Renal cortical epithelial cell (primary cell): ENCODE measurements around the gene CCDC174. TPM values are rescaled to one million over a fixed set of nuclear protein-coding genes. Genes with fewer than 3 reads are reported as not detected.
"Not testable (repeated sequence)": the region's sequence is repeated elsewhere in the genome, so short reads cannot be mapped to it uniquely, and the experiment has no call there.

Experiments
- DNase-seq: peaks from one replicate; pipeline ENCODE4 v3.0.0-alpha.2; 2011; ENCODE audit warnings: low read depth
- total RNA-seq: library from RNA; depleted of rRNA; stranded (reverse); fragments of >200 nt; gene quantifications from 2 replicates; pipeline ENCODE4 v1.2.3, GENCODE V29; 2014

Gene CCDC174
- total RNA-seq, 1 donor from 2014 or later: 16.2 TPM

GRCh38 chr3:14652360-14652907 lies 872 bp downstream of the CCDC174 start:
- DNase-seq: not testable (repeated sequence)

GRCh38 chr3:14657579-14657978 lies 6.0 kb downstream of the CCDC174 start:
- DNase-seq: no peak

DNA sequence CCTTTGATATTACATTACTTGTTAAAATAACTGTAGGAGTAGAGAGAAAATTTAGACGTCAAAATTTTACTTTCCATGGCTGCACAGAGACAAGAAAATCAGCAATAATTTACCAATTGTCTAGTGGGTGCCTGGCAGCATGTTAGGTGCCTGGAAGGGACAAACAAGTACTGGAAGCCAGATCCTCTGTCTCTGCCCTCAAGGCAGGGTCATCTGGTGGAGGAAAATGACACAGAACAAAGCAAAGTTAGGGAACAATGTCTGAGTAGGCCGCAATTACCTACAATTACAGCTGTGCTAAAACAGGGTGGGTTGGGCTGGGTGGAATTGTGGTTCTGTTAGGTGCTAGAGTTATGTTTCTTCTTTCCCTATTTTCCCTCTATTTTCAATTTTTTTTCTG lies 7.4 kb downstream of the CCDC174 start:
- DNase-seq: no peak

- DNase-seq: no peak
These were observed 9.4 kb downstream of the CCDC174 start for GRCh38 chr3:14660942-14661341.

DNA sequence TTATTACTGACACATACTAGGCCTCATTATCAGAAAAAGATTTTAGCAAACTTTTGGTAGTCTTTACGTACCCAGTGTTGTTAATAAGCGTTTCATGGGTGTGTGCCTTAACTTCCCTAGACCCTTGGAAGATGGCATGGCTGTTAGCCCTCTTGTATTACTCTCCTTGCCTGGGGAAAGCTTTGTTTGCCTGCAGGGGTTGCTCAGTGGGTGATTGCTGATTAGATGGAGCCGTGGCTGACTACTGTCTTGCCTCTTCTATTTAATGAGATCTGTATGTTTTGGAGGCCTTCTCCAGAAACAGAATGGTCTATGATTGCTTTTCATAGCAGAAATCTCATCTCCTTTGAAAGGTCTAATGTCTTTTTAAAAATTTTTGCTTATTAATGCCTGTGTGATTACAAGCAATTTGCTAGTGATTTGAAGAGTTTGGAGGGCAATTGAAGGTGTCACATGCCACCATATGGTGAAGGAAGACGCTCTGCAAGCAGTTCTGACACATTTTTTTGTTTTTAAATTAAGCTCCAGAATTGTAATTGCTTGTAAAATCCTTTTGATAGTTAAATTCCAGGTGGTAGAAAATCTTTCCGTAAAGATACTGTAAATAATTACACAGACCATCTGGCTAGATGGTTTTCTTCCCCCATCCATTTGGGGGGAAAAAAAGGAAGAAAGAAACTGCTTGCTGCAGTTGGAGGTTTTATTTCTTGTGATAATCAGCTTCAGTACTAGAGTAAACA lies 12.0 kb downstream of the CCDC174 start:
- DNase-seq: no peak

- DNase-seq: no peak
These were observed 12.6 kb downstream of the CCDC174 start for GRCh38 chr3:14664170-14664569.

DNA sequence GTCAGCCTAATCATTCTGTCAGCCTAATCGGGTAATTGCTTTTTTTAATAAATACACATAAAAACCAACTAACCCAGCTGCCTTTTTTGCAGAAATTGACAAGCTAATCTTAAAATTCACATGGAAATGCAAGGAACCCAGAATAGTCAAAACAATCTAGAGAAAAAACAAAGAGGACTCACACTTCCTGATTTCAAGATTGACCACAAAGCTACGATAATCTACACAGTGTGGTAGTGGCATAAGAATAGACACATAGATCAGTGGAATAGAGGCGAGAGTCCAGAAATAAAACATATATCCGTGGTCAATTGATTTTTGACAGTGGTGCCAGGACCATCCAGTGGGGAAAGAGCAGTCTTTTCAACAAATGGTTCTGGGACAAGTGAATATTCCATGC lies 21.0 kb downstream of the CCDC174 start:
- no peak for DNase-seq

DNA sequence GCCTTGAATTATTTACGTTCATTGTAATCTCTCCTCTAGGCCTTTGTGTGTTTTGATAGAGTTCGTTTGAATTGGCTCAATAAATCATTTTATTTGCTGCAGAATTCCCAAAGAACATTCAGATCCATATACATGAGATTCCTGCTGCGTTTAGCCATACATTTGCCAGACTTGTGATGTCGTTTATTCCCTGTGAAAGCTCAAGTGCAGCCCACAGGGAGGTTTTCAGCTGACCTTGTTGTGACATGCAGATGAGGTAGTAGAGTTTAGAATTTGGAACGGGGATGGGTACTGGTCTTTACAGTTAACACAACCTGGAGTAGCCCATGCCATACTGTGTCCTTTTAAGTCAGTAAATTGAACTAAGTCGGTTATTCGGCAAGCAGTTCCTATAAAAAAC lies 23.3 kb downstream of the CCDC174 start, which contains the start of gene C3orf20:
C3orf20 (plus strand) TSS at position 301 of the 400 bp plus-strand sequence. CDS start 7,573 bp downstream, outside the sequence.
- no peak for DNase-seq

DNA sequence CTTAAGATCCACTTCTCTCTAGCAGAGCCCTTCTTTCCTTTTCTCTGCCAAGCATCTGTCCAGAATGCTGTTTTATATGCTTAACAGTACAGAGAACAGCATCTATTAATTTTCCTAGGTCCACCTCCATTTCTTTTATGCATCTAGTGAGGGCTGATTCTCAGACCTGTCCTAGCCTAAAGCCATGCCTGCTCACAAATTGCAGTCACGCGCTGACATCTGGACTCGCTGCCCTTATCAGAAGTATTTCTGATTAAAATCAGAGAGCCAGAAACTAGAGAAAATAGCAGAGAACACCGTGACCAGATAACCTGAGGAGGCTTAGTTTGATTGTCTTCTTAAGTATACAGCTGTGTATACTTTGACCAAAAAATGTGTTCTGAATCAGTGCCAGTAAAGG lies 25.3 kb downstream of the CCDC174 start:
- DNase-seq: no peak

GRCh38 chr3:14678015-14678503 lies 26.5 kb downstream of the CCDC174 start:
- DNase-seq: no peak

- no peak for DNase-seq
These were observed 28.6 kb downstream of the CCDC174 start for GRCh38 chr3:14680115-14680514.

DNA sequence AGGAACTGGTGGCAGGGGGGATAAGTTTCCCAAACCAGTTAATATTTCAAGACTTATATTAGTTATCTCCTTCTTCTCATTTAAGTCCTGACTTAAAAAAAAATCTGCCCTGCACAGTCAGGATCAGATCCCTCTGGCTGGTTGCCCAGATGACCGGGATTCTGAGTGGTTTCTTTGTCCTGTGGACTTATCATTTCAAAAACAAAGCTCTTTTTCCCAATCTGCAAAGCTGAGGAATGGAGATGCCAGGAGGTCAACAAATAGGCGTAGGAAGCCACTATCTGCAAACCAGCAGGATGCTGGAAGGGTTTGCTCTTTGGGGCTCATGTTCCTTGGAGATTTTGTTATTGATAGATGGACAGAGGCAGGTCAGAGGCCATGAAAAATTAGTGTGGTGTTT lies 29.2 kb downstream of the CCDC174 start:
- no peak for DNase-seq

- DNase-seq: no peak
These were observed 32.9 kb downstream of the CCDC174 start for GRCh38 chr3:14684447-14684846.

GRCh38 chr3:14685179-14685578 lies 33.6 kb downstream of the CCDC174 start:
- DNase-seq: no peak

DNA sequence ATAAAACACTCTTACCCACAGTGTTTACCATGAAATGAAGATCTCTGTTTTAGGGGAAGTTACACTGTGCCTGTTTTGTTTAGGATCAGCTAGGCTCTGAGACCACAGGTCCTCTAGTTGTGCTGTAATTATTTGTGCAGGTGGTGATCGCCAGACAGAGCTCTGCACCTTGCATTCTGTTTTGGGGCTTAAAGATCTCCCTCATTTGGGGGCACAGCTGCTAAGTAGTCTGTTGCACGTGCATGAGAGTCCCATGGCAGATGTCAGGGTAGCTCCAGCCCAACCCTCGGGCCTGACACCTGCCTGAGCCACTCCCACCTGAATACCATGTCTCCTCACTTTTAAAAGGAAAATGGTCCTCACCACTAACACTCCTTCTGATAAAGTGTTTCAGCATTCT lies 35.8 kb downstream of the CCDC174 start:
- no peak for DNase-seq

- DNase-seq: no peak
These were observed 37.0 kb downstream of the CCDC174 start for GRCh38 chr3:14688525-14688924.

DNA sequence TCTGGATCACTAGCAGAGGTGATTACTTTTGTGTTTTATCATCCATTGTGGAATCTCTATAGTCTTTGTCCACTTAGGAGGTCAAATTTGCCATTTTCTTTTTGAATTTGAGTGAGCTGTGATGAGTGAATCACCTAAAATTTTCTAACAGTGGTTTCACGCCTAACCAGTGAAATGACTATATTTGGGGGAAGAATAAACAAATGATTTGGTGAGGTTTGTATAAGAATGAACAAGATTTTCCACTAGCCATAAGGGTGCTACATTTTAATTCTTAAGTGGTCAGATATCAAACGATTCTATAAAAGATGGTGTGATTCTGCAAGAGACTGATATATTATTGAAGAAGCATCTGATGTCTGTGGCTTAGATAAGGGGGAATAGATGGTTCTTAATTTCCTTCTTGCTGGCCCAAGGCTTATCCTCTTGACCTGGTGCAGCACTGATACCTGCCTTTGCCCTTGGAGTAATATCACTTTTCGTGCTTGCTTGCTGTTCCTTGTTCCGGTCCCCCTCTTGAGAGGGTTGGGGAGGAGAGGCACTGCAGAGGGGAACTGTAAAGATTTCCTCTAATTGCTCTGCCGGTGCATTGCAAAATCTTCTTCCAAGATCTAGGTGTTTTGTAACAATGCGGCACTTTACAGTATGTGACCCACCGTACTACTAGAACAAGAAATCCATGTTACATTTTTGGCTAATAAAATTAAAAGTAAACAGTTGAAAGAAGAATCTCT lies 37.9 kb downstream of the CCDC174 start:
- no peak for DNase-seq

- no peak for DNase-seq
These were observed 39.7 kb downstream of the CCDC174 start for GRCh38 chr3:14691239-14691638.

DNA sequence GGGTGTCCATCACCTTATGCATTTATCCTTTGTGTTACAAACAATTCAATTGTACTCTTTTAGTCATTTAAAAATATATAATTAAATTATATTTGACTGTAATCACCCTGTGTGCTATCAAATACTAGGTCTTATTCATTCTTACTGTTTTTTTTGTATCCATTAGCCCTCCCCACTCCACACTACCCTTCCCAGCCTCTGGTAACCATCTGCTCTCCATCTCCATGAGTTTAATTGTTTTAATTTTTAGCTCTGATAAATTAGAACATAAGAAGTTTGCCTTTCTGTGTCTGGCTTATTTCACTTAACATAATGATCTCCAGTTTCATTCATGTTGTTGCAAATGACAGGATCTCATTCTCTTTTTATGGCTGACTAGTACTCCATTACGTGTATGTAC lies 40.2 kb downstream of the CCDC174 start:
- DNase-seq: no peak

DNA sequence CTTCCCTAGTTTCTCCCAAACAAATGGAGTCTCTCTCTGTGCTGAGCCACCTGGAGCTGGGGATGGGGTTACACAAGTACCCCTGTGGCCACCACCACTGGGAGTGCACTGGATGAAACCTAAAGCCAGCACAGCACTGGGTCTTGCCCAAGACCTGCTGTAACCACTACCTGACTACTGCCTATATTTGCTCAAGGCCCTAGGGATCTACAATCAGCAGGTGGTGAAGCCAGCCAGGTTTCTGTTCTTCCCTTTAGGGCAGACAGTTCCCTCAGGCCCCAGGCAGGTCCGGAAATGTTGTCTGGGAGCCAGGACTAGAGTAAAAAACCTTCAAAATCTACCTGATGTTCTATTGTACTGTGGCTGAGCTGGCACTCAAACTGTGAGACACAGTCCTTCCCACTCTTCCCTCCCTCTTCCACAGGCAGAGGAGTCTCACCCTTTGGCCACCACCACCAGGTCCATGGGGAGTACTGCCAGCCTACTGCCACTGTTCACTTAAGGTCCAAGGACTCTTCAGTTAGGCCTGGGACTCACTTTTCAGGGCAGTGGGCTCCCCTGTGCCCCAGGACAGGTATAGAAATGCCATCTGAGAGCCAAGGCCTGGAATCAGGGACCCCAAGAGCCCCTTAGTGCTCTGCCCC lies 47.2 kb downstream of the CCDC174 start:
- no peak for DNase-seq

DNA sequence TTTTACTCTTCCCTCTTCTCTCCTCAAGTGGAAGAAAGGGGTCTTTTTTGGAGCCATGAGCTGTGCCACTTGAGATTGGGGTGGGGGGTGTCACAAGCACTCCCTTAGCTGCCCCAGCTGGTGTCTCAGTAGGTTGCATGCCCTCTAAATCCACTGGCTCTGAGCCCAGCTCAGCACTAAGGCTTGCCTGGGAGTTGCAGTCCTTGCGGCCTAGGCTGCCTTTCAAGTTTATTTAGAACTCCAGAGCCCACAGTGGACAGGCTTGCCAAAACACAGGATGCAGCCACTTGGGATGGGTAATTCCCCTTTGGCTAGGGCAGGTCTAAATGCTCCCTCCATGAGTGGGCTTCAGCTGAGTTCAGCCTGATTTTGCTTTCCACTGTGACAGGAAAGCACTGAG lies 48.1 kb downstream of the CCDC174 start:
- peak; percentile 2 for DNase-seq

DNA sequence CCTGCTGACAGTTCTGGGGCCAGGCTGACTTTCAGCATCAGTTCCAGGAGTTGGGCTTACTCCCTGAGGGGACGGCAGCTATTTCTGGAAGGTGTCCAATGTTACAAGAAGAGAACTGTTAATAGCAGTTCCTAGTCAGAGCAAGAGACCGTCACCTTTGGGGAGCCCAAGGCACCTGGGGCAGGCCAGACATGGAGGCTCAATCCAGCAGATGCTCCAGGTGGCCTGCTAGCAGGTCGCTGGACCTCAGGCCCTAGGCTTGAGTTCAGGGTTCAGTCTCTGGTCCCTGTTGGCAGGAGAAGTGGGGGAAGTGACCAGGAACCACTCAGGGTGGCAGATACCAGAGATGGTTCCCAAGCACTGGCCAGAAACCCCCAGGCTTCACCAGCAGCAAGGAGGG lies 49.3 kb downstream of the CCDC174 start:
- no peak for DNase-seq
